GM12872 (cell line): Measurements from ENCODE around the gene MEIKIN.

ENCODE experiments used
- TF ChIP-seq, protein P1 (sequence below): IDR thresholded peaks from 3 replicates; pipeline ENCODE4 v1.5.1; 2011; ENCODE audit warnings: low read depth, mild to moderate bottlenecking, low read length, moderate library complexity; ENCODE audit not compliant: insufficient read depth

MEIKIN gene

DNA sequence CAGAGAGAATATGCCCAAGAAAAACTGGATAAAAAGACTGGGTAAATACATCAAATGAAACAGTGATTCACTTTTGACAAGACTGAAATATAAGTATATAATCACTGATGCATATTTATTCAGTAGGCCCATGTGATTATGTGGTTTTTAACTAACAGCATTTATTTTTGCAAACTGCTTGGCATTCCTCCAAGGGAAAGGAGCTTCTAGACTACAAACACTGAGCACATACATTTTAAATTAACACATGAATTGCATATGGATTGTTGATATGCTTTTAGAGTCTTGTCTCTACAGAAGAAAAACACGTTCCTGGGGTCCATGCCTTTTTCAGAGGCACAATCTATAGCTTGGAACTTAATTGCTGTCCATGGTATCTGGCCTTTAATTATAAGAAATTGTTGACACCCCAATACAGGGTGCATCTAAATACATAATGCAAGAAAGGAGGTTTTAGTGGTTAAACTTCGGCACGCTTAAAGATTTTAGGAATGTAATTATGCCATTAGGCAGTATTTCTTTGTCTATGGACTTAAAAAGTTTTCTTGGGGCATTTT is 6.9 kb upstream of the MEIKIN start:
- TF ChIP-seq, protein P1, sequence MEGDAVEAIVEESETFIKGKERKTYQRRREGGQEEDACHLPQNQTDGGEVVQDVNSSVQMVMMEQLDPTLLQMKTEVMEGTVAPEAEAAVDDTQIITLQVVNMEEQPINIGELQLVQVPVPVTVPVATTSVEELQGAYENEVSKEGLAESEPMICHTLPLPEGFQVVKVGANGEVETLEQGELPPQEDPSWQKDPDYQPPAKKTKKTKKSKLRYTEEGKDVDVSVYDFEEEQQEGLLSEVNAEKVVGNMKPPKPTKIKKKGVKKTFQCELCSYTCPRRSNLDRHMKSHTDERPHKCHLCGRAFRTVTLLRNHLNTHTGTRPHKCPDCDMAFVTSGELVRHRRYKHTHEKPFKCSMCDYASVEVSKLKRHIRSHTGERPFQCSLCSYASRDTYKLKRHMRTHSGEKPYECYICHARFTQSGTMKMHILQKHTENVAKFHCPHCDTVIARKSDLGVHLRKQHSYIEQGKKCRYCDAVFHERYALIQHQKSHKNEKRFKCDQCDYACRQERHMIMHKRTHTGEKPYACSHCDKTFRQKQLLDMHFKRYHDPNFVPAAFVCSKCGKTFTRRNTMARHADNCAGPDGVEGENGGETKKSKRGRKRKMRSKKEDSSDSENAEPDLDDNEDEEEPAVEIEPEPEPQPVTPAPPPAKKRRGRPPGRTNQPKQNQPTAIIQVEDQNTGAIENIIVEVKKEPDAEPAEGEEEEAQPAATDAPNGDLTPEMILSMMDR, result no peak

DNA sequence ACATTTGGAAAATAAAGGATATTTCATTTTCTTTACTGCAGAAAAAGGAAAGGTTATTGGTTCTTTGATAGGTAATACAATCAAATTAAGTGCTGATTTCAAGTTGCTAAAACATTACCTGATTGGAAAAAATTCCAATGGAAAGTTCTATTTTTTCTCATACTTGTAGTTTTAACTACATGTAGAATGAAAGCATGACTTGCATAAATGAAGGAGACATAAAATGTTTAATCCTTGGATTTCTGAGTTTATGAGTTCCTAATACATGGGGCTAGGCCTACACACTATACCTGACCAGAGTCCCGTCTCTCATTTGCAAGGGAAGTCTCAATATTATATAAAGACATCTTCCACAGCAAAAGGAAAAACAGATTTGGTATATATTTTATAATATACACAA is 5.2 kb upstream of the MEIKIN start:
- TF ChIP-seq, protein P1, result no peak

DNA sequence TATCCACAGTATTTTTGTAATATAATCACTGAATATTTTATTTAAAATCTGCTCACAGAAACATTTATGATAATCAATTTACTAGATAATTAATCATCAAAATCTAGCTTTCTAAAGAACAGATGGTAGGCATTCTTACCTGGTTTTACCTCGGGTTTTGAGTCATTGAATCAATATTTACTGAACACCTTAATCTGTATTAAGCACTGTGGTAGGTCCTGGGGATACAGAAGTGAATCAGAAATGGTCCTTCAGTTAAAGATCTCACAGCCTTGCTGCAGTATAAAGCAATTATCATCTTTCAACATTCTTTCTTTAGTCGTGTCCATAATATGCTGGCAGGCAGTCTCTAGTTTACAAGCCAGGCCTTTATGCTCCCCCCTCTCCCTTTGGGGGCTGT is 2.0 kb upstream of the MEIKIN start:
- TF ChIP-seq, protein P1, result no peak

DNA sequence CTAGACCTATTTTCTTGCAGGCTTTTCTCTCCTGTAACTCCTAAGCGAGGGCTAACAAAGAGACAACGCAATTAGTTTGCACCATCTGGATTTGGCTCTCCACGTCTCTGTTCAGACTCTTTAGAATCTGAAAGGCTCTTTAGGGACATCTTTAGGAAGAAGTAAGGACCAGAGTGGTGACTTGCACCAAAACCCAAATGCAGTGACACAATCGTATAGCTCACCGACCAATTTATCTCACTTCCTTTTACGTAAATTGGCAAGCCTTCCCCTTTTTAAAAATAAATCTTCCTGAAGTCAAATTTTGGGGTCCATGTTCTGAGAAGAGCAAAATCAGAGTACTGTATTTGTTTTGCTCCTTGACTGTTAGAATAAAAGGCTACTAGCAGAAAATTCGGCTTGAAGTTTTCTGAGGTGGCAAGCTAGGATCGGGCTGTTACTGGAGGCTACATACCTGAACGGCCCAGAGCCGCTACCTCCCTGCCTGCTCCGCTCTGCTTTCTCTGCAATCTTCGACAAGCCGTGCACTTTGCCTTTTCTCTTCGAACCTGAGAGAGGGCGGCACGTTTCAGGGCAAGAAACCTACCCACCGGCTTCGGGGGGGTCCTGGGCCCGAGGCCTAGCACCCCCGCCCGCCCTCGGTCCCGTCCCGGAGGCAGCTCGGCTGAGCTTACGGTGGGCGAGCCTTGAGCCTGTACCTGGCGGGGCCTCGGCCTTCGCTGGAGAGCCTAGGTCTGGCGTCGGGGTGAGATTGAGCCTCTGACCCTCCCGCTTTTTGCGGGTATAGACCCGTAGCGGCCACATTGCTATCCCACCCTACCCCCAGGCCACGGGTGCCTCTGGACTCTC is 537 bp downstream of the MEIKIN start:
- TF ChIP-seq, protein P1, result no peak

DNA sequence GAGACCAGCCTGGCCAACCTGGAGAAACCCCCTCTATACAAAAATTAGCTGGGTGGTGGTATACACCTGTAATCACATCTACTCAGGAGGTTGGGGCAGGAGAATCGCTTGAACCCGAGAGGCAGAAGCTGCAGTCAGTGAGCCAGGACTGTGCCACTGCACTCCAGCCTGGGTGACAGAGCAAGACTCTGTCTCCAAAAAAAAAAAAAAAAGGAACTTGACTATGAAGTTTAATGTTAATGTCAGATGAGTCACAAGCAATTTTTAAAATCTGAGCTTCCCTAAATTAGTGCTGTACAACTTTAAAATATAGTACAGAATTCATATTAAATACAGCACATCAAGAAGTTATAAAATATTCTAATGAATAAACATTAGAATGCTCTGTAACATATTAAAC is 1.5 kb downstream of the MEIKIN start:
- TF ChIP-seq, protein P1, result no peak

DNA sequence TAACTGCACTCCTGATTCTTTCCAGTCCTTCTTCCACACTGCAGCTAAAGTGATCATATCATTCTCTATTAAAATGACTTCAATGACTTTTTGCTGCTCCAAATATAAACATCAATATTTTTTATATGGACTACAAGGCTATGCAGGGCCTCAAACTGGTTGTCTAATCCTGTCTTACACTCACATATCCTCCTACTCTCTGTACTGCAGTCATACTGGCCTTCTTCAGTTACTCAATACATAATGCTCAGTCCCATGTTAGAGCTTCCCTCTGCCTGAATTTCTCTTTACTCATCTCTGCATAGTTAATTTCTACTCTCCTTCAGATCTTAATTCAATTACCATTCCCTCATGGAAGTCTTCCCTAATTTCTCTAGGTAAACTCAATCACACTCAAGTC is 3.4 kb downstream of the MEIKIN start:
- TF ChIP-seq, protein P1, result no peak

DNA sequence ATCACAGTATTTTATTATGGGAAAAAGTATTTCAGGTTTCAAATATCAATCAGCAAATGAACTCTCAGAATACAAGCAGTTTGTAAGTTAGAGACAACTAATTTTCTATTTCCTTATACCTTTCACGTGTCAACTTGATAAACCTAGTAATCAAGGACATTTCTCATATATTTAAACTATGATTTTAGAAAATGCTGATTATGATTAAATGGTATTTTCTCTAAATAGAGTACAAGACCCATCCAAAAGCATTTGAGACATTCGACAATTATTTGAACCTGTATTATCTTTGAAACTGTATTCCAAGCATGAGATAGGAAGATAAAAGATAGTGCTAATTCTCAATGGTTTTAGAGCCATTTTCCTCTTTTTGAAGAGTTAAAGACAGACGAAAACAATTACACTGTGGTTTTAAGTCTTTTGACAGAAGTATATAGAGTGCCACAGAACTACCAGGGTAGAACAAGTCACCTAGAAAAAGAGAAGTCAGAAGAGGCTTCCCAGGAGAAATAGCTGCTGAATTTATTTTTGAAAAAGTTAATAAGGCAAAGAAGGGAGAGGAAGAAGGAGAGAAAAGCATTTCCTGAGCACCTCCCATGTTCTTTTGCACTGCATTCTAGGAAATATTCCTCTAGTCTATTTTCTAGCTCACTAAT is 5.6 kb downstream of the MEIKIN start:
- TF ChIP-seq, protein P1, result no peak
